Measurements from ENCODE around the gene SUMO2. TPM values are rescaled to one million over a fixed set of nuclear protein-coding genes. Genes with fewer than 3 reads are reported as not detected.
A peak's percentile ranks its signal among the peaks of the same experiment; 100 is the strongest.

Gene SUMO2
- total and polyA plus RNA-seq, 9 of the 15 experiments (the other 6 are each of a cell fraction or from before 2014, with no cell fraction given), result 157 to 733 (median 419) TPM

DNA sequence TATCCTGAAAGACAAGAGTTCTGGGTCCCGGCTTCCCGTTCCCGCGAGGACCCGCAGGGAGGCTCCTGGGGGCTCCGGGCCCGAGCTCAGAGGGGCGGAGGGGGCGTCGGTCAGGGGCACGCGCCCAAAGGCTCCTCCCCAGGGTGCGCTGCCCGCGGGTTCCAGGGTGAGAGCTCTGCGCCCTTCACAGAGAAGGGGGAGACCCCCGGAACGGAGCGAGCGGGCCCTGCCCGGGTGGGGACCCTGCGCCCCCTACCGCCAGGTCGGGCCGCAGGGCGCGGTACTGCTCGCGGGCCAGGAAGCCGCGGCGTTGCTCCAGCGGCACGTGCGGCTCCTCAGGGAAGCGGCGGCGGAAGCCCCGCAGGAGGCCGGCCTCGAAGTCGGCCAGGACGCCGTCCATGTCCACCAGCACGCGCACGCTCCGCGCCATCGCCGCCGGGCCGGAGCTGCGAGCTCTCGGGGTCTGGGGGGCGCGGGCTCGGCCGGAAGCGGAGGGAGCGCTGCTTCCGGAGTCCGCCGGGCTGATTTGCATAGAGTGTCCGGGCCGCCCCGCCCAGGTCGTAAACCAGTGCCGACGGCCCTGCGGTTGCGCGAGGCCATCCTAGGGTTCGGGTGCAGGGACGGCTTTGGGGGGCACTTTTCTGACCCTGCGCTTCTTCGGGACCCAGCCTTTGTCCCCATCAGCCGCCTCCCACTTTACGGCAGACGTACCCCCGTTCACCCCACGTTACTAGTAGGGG, 51.3 kb downstream of the SUMO2 start, which contains the start of gene NT5C:
Gene NT5C, minus strand, starts transcription at position 465 of the 740 bp plus-strand sequence. Its CDS starts 35 bp downstream, at position 430.
- intact Hi-C loops (cut with micrococcal nuclease) (loop anchor here (1.0 to 5.0 kb wide), 3 partner anchors 51 to 71 kb away; partner anchors contain the start of gene SUMO2), in situ Hi-C loops (cut with MboI) (no loop called here)
- DNase-seq (ENCODE audit: extremely low read depth in 1 of 4, low spot score in 3 of 4) (peak; percentile 86 to 92 (median 88)), FAIRE-seq (peak; percentile 67), ATAC-seq (peak; percentile 90)
- H2AFZ ChIP-seq (ENCODE audit: low read depth, low read length), result peak within 1 kb of the TSS; percentile 92
- ChIA-PET POLR2A (interaction anchor here (0.7 to 5.6 kb wide), 11 partner anchors 10 to 143 kb away, joined by 3 to 51 read pairs (median 4); partner anchors contain the start of genes GGA3, JPT1, MRPL58 and MRPS7), CTCF (ENCODE audit: low intra/inter-chr PET ratio) (interaction anchor here (1.0 to 1.6 kb wide), 8 partner anchors 16 to 84 kb away, joined by 3 to 7 read pairs (median 4); partner anchors contain the start of gene KCTD2)
- WGBS (ENCODE audit: insufficient coverage, low coverage, missing lambda C conversion rate), result under 1% methylated on average over 71 of the region's 82 CpGs
- H3K9me1 ChIP-seq (ENCODE audit: control insufficient read depth, insufficient read depth, low read length), result no peaks in the 10 kb centered on the region
- H3K27me3 ChIP-seq (ENCODE audit: control insufficient read depth in 2 of 2, insufficient read depth in 2 of 2, low read length in 2 of 2), result no peaks in the 10 kb centered on the region
- peak within 1 kb of the TSS; percentile 88 to 99 for H3K9ac ChIP-seq (ENCODE audit: insufficient read depth in 1 of 2, low read depth in 2 of 2, low read length in 2 of 2)
- H3K79me2 ChIP-seq (ENCODE audit: control insufficient read depth, insufficient read depth, low read length), result peaks cover 25% of the 10 kb centered on the region
- no peaks in the 10 kb centered on the region for H3K9me3 ChIP-seq (replicated peaks; ENCODE audit: control insufficient read depth, insufficient read depth, low read depth, low read length)
- H3K4me2 ChIP-seq (ENCODE audit: insufficient read depth, low read length), result peak within 1 kb of the TSS; percentile 80
- H3K4me1 ChIP-seq (replicated peaks in 1 of 2; ENCODE audit: control insufficient read depth in 2 of 2, insufficient read depth in 2 of 2, low read length in 2 of 2), result peaks cover 12 to 36% of the 10 kb centered on the region in 2 experiments; a peak in 4 of 5 replicates
- H3K4me3 ChIP-seq, result peak within 1 kb of the TSS; percentile 90
- no TSS peak for BruUV-seq (replicated peaks)
- H4K20me1 ChIP-seq (replicated peaks; ENCODE audit: control insufficient read depth, insufficient read depth, low read length), result peaks cover 6% of the 10 kb centered on the region; the same call in 1 of the 2 replicates
- H3K27ac ChIP-seq (ENCODE audit: extremely low read depth, low read depth, low read length), result peak within 1 kb of the TSS; percentile 90
- peaks cover 38% of the 10 kb centered on the region; the same call in 2 of the 3 replicates for H3K36me3 ChIP-seq (ENCODE audit: control insufficient read depth, insufficient read depth, low read length)
- TF ChIP-seq ZZZ3 (IDR thresholded peaks at IDR 0.05) (no peak), ZHX1 (conservative IDR thresholded peaks at IDR 0.05; ENCODE audit: low read length) (no peak), IRF2 (CRISPR knock-in tag; IDR thresholded peaks at IDR 0.05) (no peak), ZNF764 (CRISPR knock-in tag; IDR thresholded peaks at IDR 0.05; ENCODE audit: low read depth) (0 out of 2 replicates have a peak, but pooled peaks have one; percentile 31), HSF4 (CRISPR knock-in tag; IDR thresholded peaks at IDR 0.05; ENCODE audit: borderline replicate concordance) (no peak), LCOR (CRISPR knock-in tag; IDR thresholded peaks at IDR 0.05) (0 out of 2 replicates have a peak, but pooled peaks have one; percentile 33), PTBP1 (IDR thresholded peaks at IDR 0.05; ENCODE audit: low read depth, low read length) (no peak), ZNF280B (CRISPR knock-in tag; IDR thresholded peaks at IDR 0.05) (no peak), ATF1 (CRISPR knock-in tag; IDR thresholded peaks at IDR 0.05) (no peak), ATF1 (tag; IDR thresholded peaks at IDR 0.05) (peak; percentile 68), ZNF511 (CRISPR knock-in tag; IDR thresholded peaks at IDR 0.05) (peak; percentile 93), SMC3 (conservative IDR thresholded peaks at IDR 0.05; ENCODE audit: insufficient read depth, low read depth, low read length) (peak; percentile 27), GTF2E2 (tag; IDR thresholded peaks at IDR 0.05) (peak; percentile 61; the same call in 1 of the 2 replicates)

Measured in K562 (cell line).